Stimulated activated CD8-positive, alpha-beta memory T cell treated with anti-CD3 and anti-CD28 coated beads, Interleukin-12 subunit alpha, Interleukin-12 subunit beta, amount 100 ng/mL, for 24 hours (primary cell): Measurements from ENCODE around the gene TNKS1BP1.

ENCODE experiments used
- DNase-seq: peaks from one replicate; pipeline ENCODE4 v3.0.0-alpha.2; 2020; ENCODE audit errors: extremely low read depth

The TNKS1BP1 gene

DNA sequence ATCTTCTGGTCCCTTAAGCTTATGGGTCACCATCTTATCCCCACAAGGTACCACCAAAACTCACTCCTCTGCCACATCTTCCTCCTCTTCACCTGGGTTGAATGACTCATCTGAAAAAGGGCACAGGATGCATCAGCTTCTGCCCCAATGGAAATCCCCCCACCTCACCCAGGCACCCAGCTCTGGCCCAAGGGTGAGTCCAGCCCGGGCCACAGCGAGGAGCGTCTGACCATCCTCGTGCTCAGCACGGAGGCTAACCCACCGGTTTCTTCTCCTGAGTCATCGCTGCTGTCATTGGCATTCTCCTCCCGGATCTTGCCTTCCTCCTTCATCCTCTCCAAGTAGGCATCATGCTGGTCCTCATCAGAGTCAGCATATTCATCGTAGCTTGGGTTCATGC, 5.3 kb upstream of the TNKS1BP1 start:
- no peak for DNase-seq

DNA sequence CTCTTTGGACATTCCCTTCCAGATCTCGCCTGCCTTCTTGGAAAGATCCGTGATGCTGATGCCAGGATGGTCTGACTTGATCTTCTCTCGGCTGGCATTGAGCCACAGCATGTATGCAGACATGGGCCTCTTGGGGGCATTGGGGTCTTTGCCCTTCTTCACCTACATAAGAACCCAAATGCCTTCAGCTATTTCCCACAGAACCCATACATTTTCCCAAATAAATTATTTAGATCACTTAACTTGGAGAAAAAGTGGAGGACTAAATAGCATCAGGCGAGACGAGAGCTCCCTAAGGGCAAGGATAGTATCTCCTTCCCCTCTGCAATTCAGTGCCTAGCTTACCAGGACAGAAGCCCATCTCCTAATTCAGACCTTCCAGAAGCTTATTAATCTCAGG, 3.0 kb upstream of the TNKS1BP1 start:
- DNase-seq = no peak

GRCh38 chr11:57325735-57326048, 940 bp upstream of the TNKS1BP1 start:
- no peak for DNase-seq

DNA sequence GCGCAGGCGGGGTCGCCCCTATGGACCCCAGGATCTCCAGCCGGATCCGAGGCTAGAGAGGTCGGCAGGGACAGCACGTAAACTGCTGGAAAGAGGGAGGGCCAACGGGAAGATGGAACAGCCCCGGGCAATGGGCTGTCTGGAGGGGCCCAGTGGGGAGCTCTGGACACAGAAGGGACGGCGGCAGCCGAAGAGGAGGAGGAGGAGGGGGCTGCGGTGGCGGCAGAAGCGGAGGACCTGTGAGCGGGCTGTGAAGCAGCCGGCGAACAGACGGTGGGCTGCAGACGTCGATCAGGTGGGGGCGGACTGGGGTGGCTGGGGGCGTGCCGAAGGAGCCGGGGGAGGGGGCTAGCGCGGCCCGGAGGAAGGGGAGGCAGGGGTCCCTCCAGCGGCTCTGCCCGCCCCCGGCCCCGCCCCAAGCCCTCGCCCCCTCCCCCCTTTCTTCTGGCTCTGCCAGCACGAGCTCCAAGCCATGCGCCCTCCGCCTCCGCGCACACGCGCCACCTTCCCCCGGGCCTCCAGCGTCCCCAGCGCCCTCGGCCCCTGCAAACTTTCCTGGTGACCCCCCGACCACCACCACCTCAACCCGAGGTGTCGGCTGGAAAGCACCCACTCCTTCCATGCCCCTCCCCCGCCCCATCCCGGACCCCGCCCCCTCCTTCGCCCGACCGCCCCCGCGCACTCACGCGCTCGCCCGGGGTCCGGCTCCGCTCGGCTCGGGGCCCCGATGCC, 432 bp downstream of the TNKS1BP1 start:
- DNase-seq = no peak

- no peak for DNase-seq
Measured at GRCh38 chr11:57323855-57324153, 948 bp downstream of the TNKS1BP1 start.

DNA sequence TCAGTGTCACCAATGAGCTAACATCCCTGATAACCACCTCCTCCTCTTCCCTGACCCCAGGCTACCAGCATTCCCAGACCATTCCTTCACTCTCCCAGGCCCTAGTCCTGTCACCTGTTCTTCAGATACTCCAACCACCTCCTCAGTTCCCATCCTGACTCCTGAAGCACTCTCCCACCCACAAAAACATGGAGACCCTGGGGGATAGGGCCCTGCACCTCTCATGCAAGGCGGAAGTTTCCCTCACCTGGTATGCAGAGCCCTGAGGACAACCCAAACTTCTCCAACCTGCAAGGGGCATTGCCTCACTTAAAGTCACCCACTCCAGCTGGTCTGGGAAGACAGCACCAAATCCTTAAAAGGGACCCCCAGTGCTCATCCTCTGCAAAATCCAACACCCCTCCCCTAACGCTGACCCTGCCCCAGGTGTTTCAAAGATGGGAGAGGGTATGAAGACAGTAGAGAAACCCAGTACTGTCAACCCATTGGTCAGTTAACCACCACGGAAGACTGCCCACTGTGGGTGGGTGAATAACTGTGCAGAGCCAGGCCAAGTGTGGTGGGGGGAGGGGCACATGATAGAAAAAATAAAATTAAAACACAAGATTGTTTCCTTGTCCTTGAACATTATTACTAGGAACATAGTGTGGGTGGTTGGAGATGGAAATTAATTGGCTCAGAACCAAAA, 1.4 kb downstream of the TNKS1BP1 start:
- DNase-seq = no peak

- DNase-seq = no peak
Measured at GRCh38 chr11:57322256-57323166, 2.2 kb downstream of the TNKS1BP1 start.

- DNase-seq = no peak
Measured at GRCh38 chr11:57321388-57322255, 3.1 kb downstream of the TNKS1BP1 start.

DNA sequence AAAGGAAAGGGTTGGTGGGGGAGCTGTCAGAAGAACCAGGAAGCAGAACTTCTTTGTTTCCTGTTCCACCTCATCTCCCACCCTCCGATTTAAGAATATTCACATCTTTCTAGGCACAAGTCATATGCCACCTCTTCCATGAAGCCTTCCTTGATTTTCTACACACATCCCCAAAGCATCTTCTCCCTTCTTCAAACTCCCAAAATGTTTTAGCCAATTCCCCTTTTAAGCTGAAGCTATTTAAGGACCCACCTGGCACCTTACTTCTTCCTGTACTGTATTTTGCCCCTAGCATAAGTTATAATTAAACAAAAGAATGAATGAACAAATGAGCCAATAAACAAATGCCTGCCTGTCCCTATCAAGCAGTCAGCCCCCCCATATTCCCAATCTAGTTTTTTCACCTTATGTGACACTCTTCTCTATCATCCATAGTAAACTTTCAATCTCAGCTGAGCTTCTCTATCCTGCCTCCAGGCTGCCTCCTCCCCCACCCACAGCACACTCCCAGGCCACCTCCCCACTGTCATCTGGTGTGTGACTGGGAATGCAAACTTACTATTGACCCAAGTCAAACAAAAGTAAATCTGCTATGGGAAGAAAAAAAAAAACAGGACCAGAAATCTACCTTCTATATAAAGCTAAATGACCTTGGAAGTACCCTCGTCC, 3.9 kb downstream of the TNKS1BP1 start:
- DNase-seq = no peak

- no peak for DNase-seq
Measured at GRCh38 chr11:57320067-57320718, 4.6 kb downstream of the TNKS1BP1 start.

GRCh38 chr11:57318178-57318577, 6.6 kb downstream of the TNKS1BP1 start:
- no peak for DNase-seq

GRCh38 chr11:57316017-57316416, 8.7 kb downstream of the TNKS1BP1 start:
- no peak for DNase-seq

DNA sequence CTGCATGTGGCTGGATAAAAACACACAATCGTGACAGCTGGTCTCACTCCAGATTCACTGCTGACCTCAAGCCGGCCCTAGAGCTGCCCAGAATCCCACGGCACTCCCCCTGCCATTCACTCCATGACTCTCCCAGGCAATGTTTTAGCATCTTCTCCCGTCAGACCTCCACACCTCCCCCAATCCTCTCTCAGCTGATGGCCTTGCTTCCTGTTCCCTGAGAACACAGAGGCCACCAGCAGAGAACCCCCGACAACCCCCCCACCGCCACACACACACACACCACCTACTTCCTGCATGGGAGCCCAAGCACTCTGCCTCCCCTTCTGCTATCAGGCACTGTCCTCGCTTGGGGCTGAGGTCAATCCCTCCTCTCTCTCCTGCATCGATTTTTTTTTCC, 9.3 kb downstream of the TNKS1BP1 start:
- no peak for DNase-seq

DNA sequence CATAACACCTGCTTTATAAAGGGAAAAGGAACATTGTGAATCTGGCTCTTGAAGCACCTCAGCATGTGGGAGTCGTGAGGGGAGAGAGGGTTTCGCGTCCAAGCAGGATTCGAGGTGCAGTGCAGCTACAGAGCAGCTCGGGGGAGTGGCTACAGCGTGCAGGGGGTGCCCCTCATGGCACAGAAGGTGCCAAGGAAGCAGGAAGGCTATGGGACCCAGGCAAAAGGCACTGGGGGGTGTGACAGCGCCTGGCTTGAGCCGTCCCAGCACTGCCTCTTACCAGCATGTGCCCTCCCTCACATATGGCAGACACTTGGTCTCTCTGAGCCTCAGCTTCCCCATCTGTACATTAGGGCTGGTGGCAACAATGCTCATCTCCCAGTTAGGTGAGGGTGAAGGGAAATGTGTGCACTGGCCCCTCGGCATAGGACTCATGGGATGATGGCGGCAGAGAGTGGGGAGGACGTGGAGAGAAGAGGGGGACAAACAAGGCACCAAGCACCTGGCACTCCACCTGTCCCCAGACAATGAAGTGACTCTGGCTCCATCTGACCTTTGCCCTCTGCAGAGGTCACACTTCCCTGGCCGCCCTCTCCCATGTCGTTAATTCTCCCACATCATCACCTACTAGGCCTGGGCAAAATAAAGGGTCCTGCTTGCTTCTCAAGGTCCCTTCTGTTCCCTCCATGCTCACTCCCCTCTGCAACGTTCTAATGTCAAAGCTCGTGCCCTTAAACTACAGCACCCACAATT, 10.4 kb downstream of the TNKS1BP1 start:
- DNase-seq = no peak

- no peak for DNase-seq
Measured at GRCh38 chr11:57313788-57314135, 11.0 kb downstream of the TNKS1BP1 start.

DNA sequence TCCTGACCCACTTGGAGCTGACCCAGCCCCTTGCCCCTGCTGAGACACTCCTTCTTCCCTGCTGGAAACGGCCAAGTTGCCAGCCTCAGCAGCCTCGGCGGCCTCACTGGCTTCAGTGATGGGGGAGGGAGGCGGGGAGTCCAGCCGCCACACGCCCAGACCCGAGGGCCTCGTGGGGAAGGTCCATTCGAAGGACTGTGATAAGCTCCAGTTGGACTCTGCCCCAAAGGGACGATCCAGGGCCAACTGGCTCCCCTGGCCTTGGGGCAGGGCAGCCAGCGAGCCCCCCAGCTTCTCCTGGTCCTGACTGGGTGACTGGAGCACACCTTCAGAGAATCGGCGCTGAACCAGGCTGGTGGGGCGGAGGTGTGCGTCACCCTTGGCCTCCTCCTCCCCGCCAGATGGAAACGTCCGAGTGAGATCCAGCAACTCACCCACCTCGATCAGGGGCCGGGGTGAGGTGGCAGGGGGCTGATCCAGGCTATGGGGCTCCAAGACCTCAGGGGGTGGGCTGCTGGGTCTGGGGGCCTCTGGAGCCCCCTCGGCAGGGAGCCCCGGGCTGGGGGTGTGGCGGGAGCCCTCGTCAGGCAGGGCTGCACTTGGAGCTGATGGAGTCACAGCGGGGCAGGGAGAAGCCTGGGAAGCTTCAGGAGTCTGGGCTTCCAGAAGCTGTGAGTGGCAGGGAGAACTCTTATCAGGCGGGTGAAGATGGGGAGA, 11.5 kb downstream of the TNKS1BP1 start:
- no peak for DNase-seq

DNA sequence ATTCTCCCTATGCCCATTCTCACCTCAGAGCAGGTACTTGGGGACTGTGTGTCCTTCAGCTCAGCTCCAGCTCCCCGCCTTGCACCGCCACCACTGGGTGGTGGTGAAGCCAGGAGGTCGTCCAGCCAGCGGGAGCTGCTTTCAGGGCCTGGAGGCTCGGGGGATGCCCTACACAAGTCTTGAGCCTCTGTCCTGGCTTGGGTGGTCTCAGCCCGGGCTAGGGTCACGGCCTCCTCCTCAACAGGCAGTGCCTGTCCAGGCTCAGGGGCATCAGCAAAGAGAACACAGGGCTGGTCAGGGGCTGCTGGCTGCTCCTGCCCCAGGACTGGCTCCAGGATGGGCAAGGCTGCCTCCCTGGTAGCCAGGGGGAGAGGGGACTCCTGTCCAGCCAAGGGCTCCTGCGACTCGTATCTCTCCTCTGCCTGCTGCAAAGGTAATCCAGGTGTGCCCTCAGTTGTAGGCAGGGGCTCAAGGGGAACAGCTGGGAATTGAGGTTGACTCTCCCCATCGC, 12.2 kb downstream of the TNKS1BP1 start:
- DNase-seq = no peak

- peak; percentile 45 for DNase-seq
Measured at GRCh38 chr11:57311109-57311936, 13.4 kb downstream of the TNKS1BP1 start.
